K562 (cell line): ENCODE results near the gene MTA2. TPM values are rescaled to one million over a fixed set of nuclear protein-coding genes. Genes with fewer than 3 reads are reported as not detected.
A peak's percentile ranks its signal among the peaks of the same experiment; 100 is the strongest.

Experiments used
- BCLAF1 ChIP-seq, 2 experiments: fragments of 450-650 bp in 1 of 2; IDR thresholded peaks; 2 replicates each; pipeline ENCODE4 v1.6.1; 2011 to 2017; ENCODE audit warnings: low read depth in 2 of 2, antibody characterized with exemption in 1 of 2, borderline replicate concordance in 1 of 2, low read length in 1 of 2, mild to moderate bottlenecking in 1 of 2, mixed read lengths in 1 of 2; ENCODE audit not compliant: control insufficient read depth in 1 of 2
- BCOR ChIP-seq: fragments of 450-650 bp; IDR thresholded peaks from 2 replicates; pipeline ENCODE4 v1.6.1; 2016
- CEBPG ChIP-seq, 3 experiments: fragments of 200-800 bp in 1 of 3; sonication (Bioruptor generic) in 1 of 3; sonication (generic) in 1 of 3; formaldehyde crosslinking in 1 of 3; IDR thresholded peaks in 2 of 3; conservative IDR thresholded peaks in 1 of 3; 2 replicates each; pipeline versions ENCODE4 v1.6.1 to v1.8.0; 2016 to 2022; ENCODE audit warnings: missing compliant biosample characterization in 2 of 3, missing genetic modification characterization in 2 of 3, mild to moderate bottlenecking in 1 of 3, missing genetic modification reagents in 1 of 3
- CHD1 ChIP-seq: fragments of 200-600 bp; sonication (generic); IDR thresholded peaks from one replicate; pipeline ENCODE4 v1.6.1; 2012; ENCODE audit warnings: mild to moderate bottlenecking, moderate library complexity, low read length, inconsistent platforms
- CREBBP ChIP-seq: IDR thresholded peaks from one replicate; pipeline ENCODE4 v1.6.1; 2012; ENCODE audit warnings: low read depth, mild to moderate bottlenecking, control low read depth, inconsistent platforms, low read length
- E2F6 ChIP-seq, 2 experiments: IDR thresholded peaks; 2 replicates each; pipeline ENCODE4 v1.6.1; 2011; ENCODE audit warnings: borderline replicate concordance in 1 of 2, control low read depth in 1 of 2, low read depth in 1 of 2, low read length in 1 of 2, mild to moderate bottlenecking in 1 of 2, mixed read lengths in 1 of 2, moderate library complexity in 1 of 2; ENCODE audit not compliant: insufficient read depth in 1 of 2, insufficient read length in 1 of 2, poor library complexity in 1 of 2, severe bottlenecking in 1 of 2; ENCODE audit errors: extremely low read depth in 1 of 2
- EGR1 ChIP-seq: fragments of 450-650 bp; conservative IDR thresholded peaks from 2 replicates; pipeline ENCODE4 v1.6.1; 2017; ENCODE audit warnings: mild to moderate bottlenecking
- MEF2A ChIP-seq: IDR thresholded peaks from 2 replicates; pipeline ENCODE4 v1.6.1; 2011; ENCODE audit warnings: low read depth, mild to moderate bottlenecking, low read length, moderate library complexity; ENCODE audit not compliant: control insufficient read depth
- MYNN ChIP-seq, 2 experiments: sonication (generic); formaldehyde crosslinking in 1 of 2; IDR thresholded peaks; 2 replicates each; pipeline versions ENCODE4 v1.5.0 to v1.6.1; 2016 to 2020; ENCODE audit warnings: antibody characterized with exemption in 1 of 2, missing genetic modification reagents in 1 of 2
- PHF20 ChIP-seq: fragments of 450-650 bp; IDR thresholded peaks from 2 replicates; pipeline ENCODE4 v1.6.1; 2018; ENCODE audit not compliant: partially characterized antibody
- TOE1 ChIP-seq, 2 experiments: fragments of 450-650 bp in 1 of 2; sonication (generic) in 1 of 2; formaldehyde crosslinking in 1 of 2; IDR thresholded peaks; 2 replicates each; pipeline versions ENCODE4 v1.7.1 to v1.8.0; 2016 to 2022; ENCODE audit warnings: borderline replicate concordance in 2 of 2, mild to moderate bottlenecking in 2 of 2, antibody characterized with exemption in 1 of 2, inconsistent platforms in 1 of 2, low read depth in 1 of 2, missing genetic modification reagents in 1 of 2, moderate library complexity in 1 of 2
- U2AF1 ChIP-seq: fragments of 200-400 bp; formaldehyde crosslinking; optimal IDR thresholded peaks from 2 replicates; pipeline ENCODE3; 2017; ENCODE audit warnings: mild to moderate bottlenecking, low read depth, low read length, moderate library complexity
- ZNF3 ChIP-seq: fragments of 250-450 bp; sonication (Bioruptor Pico); IDR thresholded peaks from 2 replicates; pipeline ENCODE4 v1.5.0; 2021; ENCODE audit warnings: mild to moderate bottlenecking, moderate library complexity
- ZNF699 ChIP-seq: fragments of 250-450 bp; sonication (Bioruptor Pico); IDR thresholded peaks from 2 replicates; pipeline ENCODE4 v1.8.0; 2021; ENCODE audit warnings: mild to moderate bottlenecking, moderate library complexity; ENCODE audit not compliant: insufficient replicate concordance
- polyA plus RNA-seq, 8 experiments: library from polyadenylated mRNA; depleted of rRNA in 4 of 8; stranded (reverse) in 5 of 8; unstranded in 3 of 8; fragments of >200 nt; fragmentation: Nextera tagmentation in 2 of 8; fragmentation: Illumina TruSeq in 1 of 8; extraction: Ambion mirVana in 2 of 8; extraction: Trizol in 1 of 8; gene quantifications; 2 replicates each; pipeline versions ENCODE4 v1.2.1 to v1.2.3, GENCODE V29; 2011 to 2014; ENCODE audit warnings: inconsistent platforms in 1 of 8, missing spikeins in 1 of 8
- total RNA-seq, 7 experiments: library from RNA; depleted of rRNA in 6 of 7; stranded (reverse); fragments of >200 nt in 6 of 7; fragmentation: Illumina TruSeq in 2 of 7; extraction: Trizol in 2 of 7; gene quantifications; 2 replicates each; pipeline versions ENCODE4 v1.2.1 to v1.2.3, GENCODE V29; 2011 to 2021; ENCODE audit warnings: low replicate concordance in 1 of 7
- TF ChIP-seq, protein P1 (sequence below): sonication (generic); formaldehyde crosslinking; IDR thresholded peaks from 2 replicates; pipeline ENCODE4 v1.8.1; 2023; ENCODE audit warnings: mild to moderate bottlenecking, missing genetic modification reagents
- TF ChIP-seq, protein P2 (sequence below): fragments of 250-450 bp; sonication (Bioruptor Pico); IDR thresholded peaks from 2 replicates; pipeline ENCODE4 v1.4.0; 2020; ENCODE audit warnings: mild to moderate bottlenecking

Gene MTA2
- total and polyA plus RNA-seq, 9 of the 15 experiments (the other 6 are each of a cell fraction or from before 2014, with no cell fraction given): 6.2 to 220 (median 172) TPM

GRCh38 chr11:62601372-62602140 is at the start of gene MTA2 (continued):
- TF ChIP-seq CEBPG (CRISPR knock-in tag; IDR thresholded peaks at IDR 0.05): no peak
- TF ChIP-seq CEBPG (tag; conservative IDR thresholded peaks at IDR 0.05 in 1 of 2, IDR thresholded peaks at IDR 0.05 in 1 of 2): no peak
- TF ChIP-seq CHD1: peak; percentile 16
- 0 out of 2 replicates have a peak, but pooled peaks have one; percentile 12 for TF ChIP-seq MYNN (IDR thresholded peaks at IDR 0.05)
- TF ChIP-seq MYNN (CRISPR knock-in tag; IDR thresholded peaks at IDR 0.05): no peak
- TF ChIP-seq ZNF699 (CRISPR knock-in tag): no peak
- TF ChIP-seq EGR1: peak; percentile 90
- TF ChIP-seq TOE1 (IDR thresholded peaks at IDR 0.05; ENCODE audit: borderline replicate concordance): no peak
- TF ChIP-seq TOE1 (CRISPR knock-in tag; IDR thresholded peaks at IDR 0.05; ENCODE audit: borderline replicate concordance, low read depth): no peak
- no peak for TF ChIP-seq BCOR
- TF ChIP-seq, protein P1, sequence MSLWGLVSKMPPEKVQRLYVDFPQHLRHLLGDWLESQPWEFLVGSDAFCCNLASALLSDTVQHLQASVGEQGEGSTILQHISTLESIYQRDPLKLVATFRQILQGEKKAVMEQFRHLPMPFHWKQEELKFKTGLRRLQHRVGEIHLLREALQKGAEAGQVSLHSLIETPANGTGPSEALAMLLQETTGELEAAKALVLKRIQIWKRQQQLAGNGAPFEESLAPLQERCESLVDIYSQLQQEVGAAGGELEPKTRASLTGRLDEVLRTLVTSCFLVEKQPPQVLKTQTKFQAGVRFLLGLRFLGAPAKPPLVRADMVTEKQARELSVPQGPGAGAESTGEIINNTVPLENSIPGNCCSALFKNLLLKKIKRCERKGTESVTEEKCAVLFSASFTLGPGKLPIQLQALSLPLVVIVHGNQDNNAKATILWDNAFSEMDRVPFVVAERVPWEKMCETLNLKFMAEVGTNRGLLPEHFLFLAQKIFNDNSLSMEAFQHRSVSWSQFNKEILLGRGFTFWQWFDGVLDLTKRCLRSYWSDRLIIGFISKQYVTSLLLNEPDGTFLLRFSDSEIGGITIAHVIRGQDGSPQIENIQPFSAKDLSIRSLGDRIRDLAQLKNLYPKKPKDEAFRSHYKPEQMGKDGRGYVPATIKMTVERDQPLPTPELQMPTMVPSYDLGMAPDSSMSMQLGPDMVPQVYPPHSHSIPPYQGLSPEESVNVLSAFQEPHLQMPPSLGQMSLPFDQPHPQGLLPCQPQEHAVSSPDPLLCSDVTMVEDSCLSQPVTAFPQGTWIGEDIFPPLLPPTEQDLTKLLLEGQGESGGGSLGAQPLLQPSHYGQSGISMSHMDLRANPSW: no peak
- TF ChIP-seq, protein P2, sequence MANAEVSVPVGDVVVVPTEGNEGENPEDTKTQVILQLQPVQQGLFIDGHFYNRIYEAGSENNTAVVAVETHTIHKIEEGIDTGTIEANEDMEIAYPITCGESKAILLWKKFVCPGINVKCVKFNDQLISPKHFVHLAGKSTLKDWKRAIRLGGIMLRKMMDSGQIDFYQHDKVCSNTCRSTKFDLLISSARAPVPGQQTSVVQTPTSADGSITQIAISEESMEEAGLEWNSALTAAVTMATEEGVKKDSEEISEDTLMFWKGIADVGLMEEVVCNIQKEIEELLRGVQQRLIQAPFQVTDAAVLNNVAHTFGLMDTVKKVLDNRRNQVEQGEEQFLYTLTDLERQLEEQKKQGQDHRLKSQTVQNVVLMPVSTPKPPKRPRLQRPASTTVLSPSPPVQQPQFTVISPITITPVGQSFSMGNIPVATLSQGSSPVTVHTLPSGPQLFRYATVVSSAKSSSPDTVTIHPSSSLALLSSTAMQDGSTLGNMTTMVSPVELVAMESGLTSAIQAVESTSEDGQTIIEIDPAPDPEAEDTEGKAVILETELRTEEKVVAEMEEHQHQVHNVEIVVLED (CRISPR knock-in tag): no peak
- no peak for TF ChIP-seq CREBBP
- TF ChIP-seq U2AF1: peak; percentile 80
- TF ChIP-seq BCLAF1 (IDR thresholded peaks at IDR 0.05; ENCODE audit: borderline replicate concordance in 1 of 2, control insufficient read depth in 1 of 2, low read depth in 2 of 2, low read length in 1 of 2): 0 out of 4 replicates have a peak, but pooled peaks of 1 of the 2 experiments have one; percentile 28
- TF ChIP-seq ZNF3: no peak
- peak in 1 of 2 experiments; percentile 35 for TF ChIP-seq E2F6 (IDR thresholded peaks at IDR 0.05; ENCODE audit: borderline replicate concordance in 1 of 2, extremely low read depth in 1 of 2, insufficient read depth in 1 of 2, insufficient read length in 1 of 2, low read depth in 1 of 2, low read length in 1 of 2, poor library complexity in 1 of 2, severe bottlenecking in 1 of 2)
- peak; percentile 36 for TF ChIP-seq PHF20
- no peak for TF ChIP-seq MEF2A
